Measurements from ENCODE around the gene USP33. TPM values are rescaled to one million over a fixed set of nuclear protein-coding genes. Genes with fewer than 3 reads are reported as not detected.

USP33 gene
- total RNA-seq, 1 experiment from 2014 or later, result 34.7 TPM

Other genes starting within 250 kb of the USP33 start
- 8.1 and 12.3 TPM in 2 replicates for gene ZZZ3, start 77.2 kb downstream of the USP33 start, total RNA-seq (2014; rRNA removed; shearing (Covaris generic); ENCODE audit: low replicate concordance)
- gene MIGA1, start 19.8 kb upstream of the USP33 start, total RNA-seq (2014; rRNA removed; shearing (Covaris generic); ENCODE audit: low replicate concordance), result 2.8 and 10.4 TPM in 2 replicates
- 1.7 and 1.8 TPM in 2 replicates for gene NEXN, start 128.8 kb upstream of the USP33 start, total RNA-seq (2014; rRNA removed; shearing (Covaris generic); ENCODE audit: low replicate concordance)
- 149 and 152 TPM in 2 replicates for gene FUBP1, start 219.2 kb upstream of the USP33 start, total RNA-seq (2014; rRNA removed; shearing (Covaris generic); ENCODE audit: low replicate concordance)
- 22.5 and 26.2 TPM in 2 replicates for gene DNAJB4, start 245.1 kb upstream of the USP33 start, total RNA-seq (2014; rRNA removed; shearing (Covaris generic); ENCODE audit: low replicate concordance)

All from Caki2 (cell line).